Measurements from ENCODE around the gene ABLIM2.

GRCh38 chr4:8162625-8163024, 4.0 kb upstream of the ABLIM2 start:
- TF ChIP-seq POLR2A (IDR thresholded peaks at IDR 0.05; ENCODE audit: low read length) (no peak), MAX (IDR thresholded peaks at IDR 0.05) (no peak), EP300 (IDR thresholded peaks at IDR 0.05) (no peak), CTCF (IDR thresholded peaks at IDR 0.05) (no peak), TP53 (CRISPR knock-in tag; IDR thresholded peaks at IDR 0.05) (no peak), RFX5 (IDR thresholded peaks at IDR 0.05) (no peak), MYC (IDR thresholded peaks at IDR 0.05; ENCODE audit: borderline replicate concordance, low read length) (no peak), NFE2L2 (conservative IDR thresholded peaks at IDR 0.05; ENCODE audit: low read length) (no peak), RAD21 (conservative IDR thresholded peaks at IDR 0.05 in 1 of 2, IDR thresholded peaks at IDR 0.05 in 1 of 2) (no peak), HES2 (IDR thresholded peaks at IDR 0.05) (no peak), RCOR1 (IDR thresholded peaks at IDR 0.05; ENCODE audit: low read depth, low read length) (no peak), KDM1A (IDR thresholded peaks at IDR 0.05; ENCODE audit: low read depth) (no peak)
